GM12878 (cell line): ENCODE results near the gene PHACTR1. TPM values are rescaled to one million over a fixed set of nuclear protein-coding genes. Genes with fewer than 3 reads are reported as not detected.

Experiments used
- BACH1 ChIP-seq: fragments of 450-650 bp; IDR thresholded peaks from 2 replicates; pipeline ENCODE4 v1.6.1; 2017; ENCODE audit warnings: mild to moderate bottlenecking, borderline replicate concordance
- BMI1 ChIP-seq: fragments of 450-650 bp; IDR thresholded peaks from 2 replicates; pipeline ENCODE4 v1.6.1; 2016; ENCODE audit warnings: mild to moderate bottlenecking, moderate library complexity, borderline replicate concordance
- CBFB ChIP-seq: IDR thresholded peaks from 2 replicates; pipeline ENCODE4 v1.6.1; 2016; ENCODE audit warnings: antibody characterized with exemption, low read depth
- DPF2 ChIP-seq: fragments of 450-650 bp; IDR thresholded peaks from 2 replicates; pipeline ENCODE4 v1.6.1; 2017; ENCODE audit warnings: mild to moderate bottlenecking
- HSF1 ChIP-seq: fragments of 150-350 bp; IDR thresholded peaks from 2 replicates; pipeline ENCODE4 v1.6.1; 2014; ENCODE audit warnings: mild to moderate bottlenecking, low read depth, low read length
- IKZF1 ChIP-seq: fragments of 450-650 bp; conservative IDR thresholded peaks from 2 replicates; pipeline ENCODE4 v1.6.1; 2017; ENCODE audit warnings: antibody characterized with exemption, mild to moderate bottlenecking
- JUND ChIP-seq: IDR thresholded peaks from 2 replicates; pipeline ENCODE4 v1.6.1; 2012; ENCODE audit warnings: low read depth, mild to moderate bottlenecking, low read length, improper control_type of control experiment, moderate library complexity
- LARP7 ChIP-seq: fragments of 450-650 bp; IDR thresholded peaks from 2 replicates; pipeline ENCODE4 v1.6.1; 2017; ENCODE audit warnings: mild to moderate bottlenecking
- MEF2A ChIP-seq: IDR thresholded peaks from 2 replicates; pipeline ENCODE4 v1.6.1; 2011; ENCODE audit warnings: low read depth, mild to moderate bottlenecking, low read length, moderate library complexity; ENCODE audit not compliant: insufficient read depth
- MEF2B ChIP-seq: fragments of 450-650 bp; IDR thresholded peaks from 2 replicates; pipeline ENCODE4 v1.6.1; 2018; ENCODE audit warnings: mild to moderate bottlenecking, moderate library complexity; ENCODE audit not compliant: partially characterized antibody, poor library complexity, severe bottlenecking
- NFYA ChIP-seq: IDR thresholded peaks from 2 replicates; pipeline ENCODE4 v1.6.1; 2011; ENCODE audit warnings: low read depth, mild to moderate bottlenecking, low read length, improper control_type of control experiment, borderline replicate concordance
- POLR2A ChIP-seq: IDR thresholded peaks from 2 replicates; pipeline ENCODE4 v1.6.1; 2011; ENCODE audit warnings: low read depth, mild to moderate bottlenecking, low read length
- RELA ChIP-seq: fragments of 450-650 bp; IDR thresholded peaks from 2 replicates; pipeline ENCODE4 v1.8.0; 2014; ENCODE audit warnings: borderline replicate concordance; ENCODE audit not compliant: partially characterized antibody
- RUNX3 ChIP-seq: IDR thresholded peaks from 2 replicates; pipeline ENCODE4 v1.6.1; 2012; ENCODE audit warnings: low read length, inconsistent platforms
- SMAD5 ChIP-seq: IDR thresholded peaks from 2 replicates; pipeline ENCODE4 v1.6.1; 2016; ENCODE audit warnings: antibody characterized with exemption, low read depth
- SMC3 ChIP-seq: IDR thresholded peaks from 2 replicates; pipeline ENCODE4 v1.6.1; 2011; ENCODE audit warnings: low read length, improper control_type of control experiment, borderline replicate concordance
- SREBF2 ChIP-seq: IDR thresholded peaks from 2 replicates; pipeline ENCODE4 v1.6.1; 2012; ENCODE audit warnings: mild to moderate bottlenecking, low read length
- STAT3 ChIP-seq: IDR thresholded peaks from 2 replicates; pipeline ENCODE4 v1.6.1; 2011; ENCODE audit warnings: low read depth, low read length, improper control_type of control experiment
- TAF1 ChIP-seq: IDR thresholded peaks from 2 replicates; pipeline ENCODE4 v1.6.1; 2011; ENCODE audit warnings: mild to moderate bottlenecking, low read depth, low read length, borderline replicate concordance
- USF2 ChIP-seq: IDR thresholded peaks from 2 replicates; pipeline ENCODE4 v1.6.1; 2011; ENCODE audit warnings: low read depth, low read length, improper control_type of control experiment, borderline replicate concordance
- ZNF592 ChIP-seq: fragments of 450-650 bp; IDR thresholded peaks from 2 replicates; pipeline ENCODE4 v1.6.1; 2017; ENCODE audit warnings: mild to moderate bottlenecking, moderate library complexity
- ZZZ3 ChIP-seq: IDR thresholded peaks from 2 replicates; pipeline ENCODE4 v1.6.1; 2011; ENCODE audit warnings: low read depth; ENCODE audit not compliant: control insufficient read depth, insufficient read length
- polyA plus RNA-seq, 11 experiments: library from polyadenylated mRNA; depleted of rRNA in 4 of 11; unstranded in 6 of 11; stranded (reverse) in 5 of 11; fragments of >200 nt; fragmentation: Nextera tagmentation in 4 of 11; fragmentation: Illumina TruSeq in 1 of 11; extraction: Ambion mirVana in 4 of 11; extraction: Trizol in 1 of 11; gene quantifications; 1 replicate in 1 of 11; 2 replicates in 10 of 11; pipeline versions ENCODE4 v1.2.1 to v1.2.3, GENCODE V29; 2011 to 2016; ENCODE audit warnings: inconsistent platforms in 2 of 11, missing spikeins in 2 of 11, low read depth in 1 of 11
- total RNA-seq, 4 experiments: library from RNA; depleted of rRNA in 3 of 4; stranded (reverse); fragments of >200 nt in 3 of 4; fragmentation: Illumina TruSeq in 1 of 4; extraction: Trizol in 1 of 4; gene quantifications; 2 replicates each; pipeline versions ENCODE4 v1.2.1 to v1.2.3, GENCODE V29; 2013 to 2021
- TF ChIP-seq, protein P1 (sequence below): IDR thresholded peaks from 2 replicates; pipeline ENCODE4 v1.6.1; 2011; ENCODE audit warnings: borderline replicate concordance, low read depth, mild to moderate bottlenecking, moderate library complexity, mixed read lengths, low read length; ENCODE audit not compliant: insufficient read depth; ENCODE audit errors: extremely low read length
- TF ChIP-seq, protein P2 (sequence below), 3 experiments: IDR thresholded peaks in 2 of 3; conservative IDR thresholded peaks in 1 of 3; 2 replicates each; pipeline ENCODE4 v1.5.1; 2011; ENCODE audit warnings: low read depth in 3 of 3, low read length in 3 of 3, mild to moderate bottlenecking in 3 of 3, control low read depth in 2 of 3, moderate library complexity in 2 of 3, inconsistent platforms in 1 of 3, mixed read lengths in 1 of 3; ENCODE audit not compliant: control insufficient read depth in 2 of 3, insufficient read depth in 1 of 3; ENCODE audit errors: extremely low read depth in 1 of 3

PHACTR1 gene
- total and polyA plus RNA-seq, 10 of the 15 experiments (the other 5 are each of a cell fraction or from before 2014, with no cell fraction given) = 34.2 to 94.6 (median 62.3) TPM

DNA sequence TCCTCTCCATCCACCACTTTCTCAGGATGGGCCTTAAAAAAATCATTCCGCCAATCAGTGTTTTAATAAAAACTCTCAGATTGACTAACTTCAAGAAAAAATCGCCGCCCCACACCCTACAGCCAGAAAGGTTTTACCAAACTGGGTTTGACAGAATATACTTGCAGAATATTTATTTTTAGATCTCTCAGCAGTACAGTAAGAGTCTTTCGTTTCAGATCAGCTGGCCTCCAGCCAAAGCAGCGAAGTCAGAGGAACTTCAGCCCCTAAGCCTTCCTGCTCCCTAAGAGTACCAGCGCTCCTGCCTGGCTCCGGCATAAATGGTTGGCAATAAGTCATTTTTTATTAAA is 587.1 kb downstream of the PHACTR1 start (continued):
- TF ChIP-seq, protein P1, sequence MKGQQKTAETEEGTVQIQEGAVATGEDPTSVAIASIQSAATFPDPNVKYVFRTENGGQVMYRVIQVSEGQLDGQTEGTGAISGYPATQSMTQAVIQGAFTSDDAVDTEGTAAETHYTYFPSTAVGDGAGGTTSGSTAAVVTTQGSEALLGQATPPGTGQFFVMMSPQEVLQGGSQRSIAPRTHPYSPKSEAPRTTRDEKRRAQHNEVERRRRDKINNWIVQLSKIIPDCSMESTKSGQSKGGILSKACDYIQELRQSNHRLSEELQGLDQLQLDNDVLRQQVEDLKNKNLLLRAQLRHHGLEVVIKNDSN = no peak
- no peak for TF ChIP-seq HSF1
- TF ChIP-seq NFYA = no peak
- no peak for TF ChIP-seq ZNF592
- TF ChIP-seq STAT3 = no peak
- TF ChIP-seq BMI1 = no peak
- no peak for TF ChIP-seq BACH1
- TF ChIP-seq RELA = no peak
- TF ChIP-seq SMC3 = no peak
- peak; percentile 25; the same call in 1 of the 2 replicates for TF ChIP-seq IKZF1
- TF ChIP-seq MEF2A = peak; percentile 97
- no peak for TF ChIP-seq SREBF2
- TF ChIP-seq DPF2 = no peak; the same call in 1 of the 2 replicates
- no peak for TF ChIP-seq JUND
- no peak for TF ChIP-seq POLR2A
- TF ChIP-seq ZZZ3 = no peak
- TF ChIP-seq CBFB = no peak
- TF ChIP-seq, protein P2, sequence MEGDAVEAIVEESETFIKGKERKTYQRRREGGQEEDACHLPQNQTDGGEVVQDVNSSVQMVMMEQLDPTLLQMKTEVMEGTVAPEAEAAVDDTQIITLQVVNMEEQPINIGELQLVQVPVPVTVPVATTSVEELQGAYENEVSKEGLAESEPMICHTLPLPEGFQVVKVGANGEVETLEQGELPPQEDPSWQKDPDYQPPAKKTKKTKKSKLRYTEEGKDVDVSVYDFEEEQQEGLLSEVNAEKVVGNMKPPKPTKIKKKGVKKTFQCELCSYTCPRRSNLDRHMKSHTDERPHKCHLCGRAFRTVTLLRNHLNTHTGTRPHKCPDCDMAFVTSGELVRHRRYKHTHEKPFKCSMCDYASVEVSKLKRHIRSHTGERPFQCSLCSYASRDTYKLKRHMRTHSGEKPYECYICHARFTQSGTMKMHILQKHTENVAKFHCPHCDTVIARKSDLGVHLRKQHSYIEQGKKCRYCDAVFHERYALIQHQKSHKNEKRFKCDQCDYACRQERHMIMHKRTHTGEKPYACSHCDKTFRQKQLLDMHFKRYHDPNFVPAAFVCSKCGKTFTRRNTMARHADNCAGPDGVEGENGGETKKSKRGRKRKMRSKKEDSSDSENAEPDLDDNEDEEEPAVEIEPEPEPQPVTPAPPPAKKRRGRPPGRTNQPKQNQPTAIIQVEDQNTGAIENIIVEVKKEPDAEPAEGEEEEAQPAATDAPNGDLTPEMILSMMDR (IDR thresholded peaks at IDR 0.05 in 2 of 3, conservative IDR thresholded peaks at IDR 0.05 in 1 of 3; ENCODE audit: control insufficient read depth in 2 of 3, extremely low read depth in 1 of 3, insufficient read depth in 1 of 3, low read depth in 3 of 3, low read length in 3 of 3) = no peak
- 0 out of 2 replicates have a peak, but pooled peaks have one; percentile 35 for TF ChIP-seq TAF1
- no peak for TF ChIP-seq USF2
- peak; percentile 71 for TF ChIP-seq RUNX3
- no peak for TF ChIP-seq LARP7
- peak; percentile 80 for TF ChIP-seq MEF2B
- no peak for TF ChIP-seq SMAD5
